Ovary (tissue), 9 donors: ENCODE results near the gene TRRAP. TPM values are rescaled to one million over a fixed set of nuclear protein-coding genes. Genes with fewer than 3 reads are reported as not detected.
A peak's percentile ranks its signal among the peaks of the same experiment; 100 is the strongest.

Source experiments
- DNase-seq, 5 donors: peaks; one replicate each; pipeline ENCODE4 v3.0.0-alpha.2; 2019 to 2020
- H3K27ac ChIP-seq, 2 donors: fragments of 200-600 bp; one replicate each; pipeline versions ENCODE4 v1.5.1 to v1.8.0; 2019 to 2022
- H3K27me3 ChIP-seq: fragments of 200-600 bp; one replicate; pipeline ENCODE4 v1.8.0; 2022
- H3K36me3 ChIP-seq: fragments of 200-600 bp; sonication (generic); one replicate; pipeline ENCODE4 v1.5.1; 2019
- H3K4me1 ChIP-seq: one replicate; pipeline ENCODE4 v1.8.1; 2013; ENCODE audit warnings: mild to moderate bottlenecking, moderate library complexity; ENCODE audit not compliant: insufficient read depth
- H3K4me3 ChIP-seq: fragments of 200-600 bp; sonication (generic); one replicate; pipeline ENCODE4 v1.5.1; 2017
- H3K9me3 ChIP-seq, 2 donors: fragments of 200-600 bp in 1 of 2; sonication (generic) in 1 of 2; one replicate each; pipeline versions ENCODE4 v1.5.1 to v1.8.1; 2013 to 2019; ENCODE audit warnings: mild to moderate bottlenecking in 1 of 2, moderate library complexity in 1 of 2
- EP300 ChIP-seq: sonication (generic); formaldehyde crosslinking; IDR thresholded peaks from one replicate; pipeline ENCODE4 v1.6.1; 2017; ENCODE audit warnings: antibody characterized with exemption
- POLR2A ChIP-seq: fragments of 450-650 bp; IDR thresholded peaks from one replicate; pipeline ENCODE4 v1.6.1; 2017; ENCODE audit warnings: antibody characterized with exemption, mild to moderate bottlenecking, moderate library complexity
- WGBS, 3 donors: extraction: QIAGEN DNeasy Blood & Tissue Kit in 1 of 3; methylation state at CpG; one replicate each; pipeline versions ENCODE4 v1.1.5 to v1.1.7; 2013 to 2017; 5-methylcytosine and 5-hydroxymethylcytosine counted together
- intact Hi-C, 4 donors: fragments of 100-400 bp; cut with DNase I; formaldehyde crosslinking; loops; one replicate each; pipeline versions ENCODE4 v1.11.0 to v1.15.1; 2022 to 2023
- polyA plus RNA-seq, 2 donors: library from polyadenylated mRNA; stranded (reverse); fragments of 200-250 nt in 1 of 2; fragments of 350-450 nt in 1 of 2; fragmentation: Illumina TruSeq in 1 of 2; extraction: RNeasy Lipid Tissue Mini Kit (QIAGEN cat#74804) in 1 of 2; gene quantifications; one replicate each; pipeline ENCODE4 v1.2.3, GENCODE V29; 2013 to 2014
- total RNA-seq, 7 donors: library from RNA; depleted of rRNA in 2 of 7; stranded (reverse); fragments of >200 nt in 2 of 7; fragmentation: NEBNext Ultra II Directional in 3 of 7; extraction: Animal tissue kit (Norgen Biotek cat#: 25700) in 3 of 7; gene quantifications; one replicate each; pipeline versions ENCODE4 v1.1.0 to v1.2.4, GENCODE V29; 2016 to 2023
- TF ChIP-seq, protein P1 (sequence below), 3 donors: fragments of 450-650 bp in 2 of 3; fragments of 200-600 bp in 1 of 3; IDR thresholded peaks; one replicate each; pipeline versions ENCODE4 v1.5.1 to v1.8.0; 2016 to 2022; ENCODE audit warnings: antibody characterized with exemption in 3 of 3, mild to moderate bottlenecking in 1 of 3
- donor health status: DM: no; HTN: no; CAD: no; lungs with moderate emphysema.
- donor health status: DM: no; HTN: no; CAD: no.
- donor health status: Bipolar disorder and iron deficiency.
- donor health status: DM: yes; HTN: yes; CAD: no.
- donor health status: DM: no; HTN: no; CAD: no.
- donor health status: DM: yes; HTN: yes; CAD: no.

Gene TRRAP
- total and polyA plus RNA-seq, 9 donors: 15.9 to 47.9 (median 36.6) TPM

DNA sequence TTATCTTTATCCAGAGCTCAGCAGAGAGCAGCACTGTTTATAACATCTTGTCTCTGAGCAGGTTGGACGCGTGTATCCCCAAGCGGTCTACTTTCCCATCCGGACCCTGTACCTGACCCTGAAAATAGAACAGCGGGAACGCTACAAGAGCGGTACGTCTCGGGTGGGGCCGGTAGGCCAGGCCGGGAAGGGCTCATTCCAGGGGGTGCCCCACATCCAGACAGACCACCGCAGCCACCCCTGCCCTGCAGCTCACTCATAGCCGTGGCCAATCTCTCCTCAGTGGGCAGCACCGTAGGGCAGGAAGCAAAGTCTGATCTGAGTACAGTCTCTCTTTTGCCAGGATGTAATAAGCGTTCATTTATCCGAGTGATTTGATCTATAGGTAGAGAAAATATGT, 113.7 kb downstream of the TRRAP start:
- Histone ChIP-seq H3K27me3 (no peaks in the 10 kb centered on the region), H3K36me3 (no peaks in the 10 kb centered on the region), H3K4me3 (no peak overlapping the region), H3K9me3 (no peaks in the 10 kb centered on the region), H3K27ac (no peak overlapping the region), H3K4me1 (no peaks in the 10 kb centered on the region)
- intact Hi-C loops: no loop called here
- 89 to 92% (median 91%) methylated on average over 16 of the region's 16 CpGs for WGBS, 3 donors
- TF ChIP-seq, protein P1, sequence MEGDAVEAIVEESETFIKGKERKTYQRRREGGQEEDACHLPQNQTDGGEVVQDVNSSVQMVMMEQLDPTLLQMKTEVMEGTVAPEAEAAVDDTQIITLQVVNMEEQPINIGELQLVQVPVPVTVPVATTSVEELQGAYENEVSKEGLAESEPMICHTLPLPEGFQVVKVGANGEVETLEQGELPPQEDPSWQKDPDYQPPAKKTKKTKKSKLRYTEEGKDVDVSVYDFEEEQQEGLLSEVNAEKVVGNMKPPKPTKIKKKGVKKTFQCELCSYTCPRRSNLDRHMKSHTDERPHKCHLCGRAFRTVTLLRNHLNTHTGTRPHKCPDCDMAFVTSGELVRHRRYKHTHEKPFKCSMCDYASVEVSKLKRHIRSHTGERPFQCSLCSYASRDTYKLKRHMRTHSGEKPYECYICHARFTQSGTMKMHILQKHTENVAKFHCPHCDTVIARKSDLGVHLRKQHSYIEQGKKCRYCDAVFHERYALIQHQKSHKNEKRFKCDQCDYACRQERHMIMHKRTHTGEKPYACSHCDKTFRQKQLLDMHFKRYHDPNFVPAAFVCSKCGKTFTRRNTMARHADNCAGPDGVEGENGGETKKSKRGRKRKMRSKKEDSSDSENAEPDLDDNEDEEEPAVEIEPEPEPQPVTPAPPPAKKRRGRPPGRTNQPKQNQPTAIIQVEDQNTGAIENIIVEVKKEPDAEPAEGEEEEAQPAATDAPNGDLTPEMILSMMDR (IDR thresholded peaks at IDR 0.05): no peak
- peak in 1 of 5 donors; percentile 8 for DNase-seq

DNA sequence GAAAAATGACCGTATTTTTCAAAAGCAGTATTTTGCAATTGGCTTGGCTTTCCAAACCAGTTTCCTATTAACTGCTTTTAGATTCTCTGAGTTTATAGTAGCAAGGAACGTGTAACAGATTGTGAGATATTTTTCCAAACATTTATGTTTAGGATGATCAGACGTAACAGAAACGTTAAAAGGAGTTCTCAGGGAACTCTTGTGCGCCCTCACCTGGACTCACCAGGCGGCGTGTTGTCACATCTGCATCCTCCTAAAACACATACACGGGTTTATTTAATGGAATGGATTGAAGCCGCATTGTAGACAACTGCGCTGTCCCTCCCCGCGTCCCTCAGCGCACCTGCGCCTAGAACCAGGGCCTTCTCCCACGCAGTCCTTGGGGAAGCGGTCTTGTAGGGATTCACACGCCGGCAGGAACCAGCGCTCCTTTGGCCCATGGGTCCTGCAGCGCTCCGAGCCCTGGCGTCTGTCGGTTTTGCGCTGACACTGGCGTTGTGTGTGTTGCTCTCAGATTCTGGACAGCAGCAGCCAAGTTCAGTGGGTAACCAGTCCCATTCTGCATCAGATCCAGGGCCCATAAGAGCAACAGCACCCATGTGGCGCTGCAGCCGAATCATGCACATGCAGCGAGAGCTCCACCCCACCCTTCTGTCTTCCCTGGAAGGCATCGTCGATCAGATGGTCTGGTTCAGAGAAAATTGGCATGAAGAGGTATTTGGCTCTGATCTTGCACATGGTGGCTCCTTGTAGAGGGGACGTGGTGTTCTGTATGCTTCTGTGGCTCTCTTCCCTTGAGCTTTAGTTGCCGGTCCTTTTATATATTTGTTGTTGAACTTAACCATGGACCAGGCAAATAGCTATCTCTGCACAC, 114.9 kb downstream of the TRRAP start:
- H3K9me3 ChIP-seq: no peaks in the 10 kb centered on the region
- H3K27me3 ChIP-seq: no peaks in the 10 kb centered on the region
- TF ChIP-seq, protein P1 (IDR thresholded peaks at IDR 0.05): no peak
- TF ChIP-seq POLR2A: no peak
- no peak for TF ChIP-seq EP300
- H3K4me3 ChIP-seq: no peak overlapping the region
- 89 to 90% (median 90%) methylated on average over 32 of the region's 32 CpGs for WGBS, 3 donors
- no peak overlapping the region for H3K27ac ChIP-seq
- H3K36me3 ChIP-seq: no peaks in the 10 kb centered on the region
- peak in 1 of 5 donors; percentile 7 for DNase-seq
- H3K4me1 ChIP-seq: no peaks in the 10 kb centered on the region
- intact Hi-C loops: no loop called here

DNA sequence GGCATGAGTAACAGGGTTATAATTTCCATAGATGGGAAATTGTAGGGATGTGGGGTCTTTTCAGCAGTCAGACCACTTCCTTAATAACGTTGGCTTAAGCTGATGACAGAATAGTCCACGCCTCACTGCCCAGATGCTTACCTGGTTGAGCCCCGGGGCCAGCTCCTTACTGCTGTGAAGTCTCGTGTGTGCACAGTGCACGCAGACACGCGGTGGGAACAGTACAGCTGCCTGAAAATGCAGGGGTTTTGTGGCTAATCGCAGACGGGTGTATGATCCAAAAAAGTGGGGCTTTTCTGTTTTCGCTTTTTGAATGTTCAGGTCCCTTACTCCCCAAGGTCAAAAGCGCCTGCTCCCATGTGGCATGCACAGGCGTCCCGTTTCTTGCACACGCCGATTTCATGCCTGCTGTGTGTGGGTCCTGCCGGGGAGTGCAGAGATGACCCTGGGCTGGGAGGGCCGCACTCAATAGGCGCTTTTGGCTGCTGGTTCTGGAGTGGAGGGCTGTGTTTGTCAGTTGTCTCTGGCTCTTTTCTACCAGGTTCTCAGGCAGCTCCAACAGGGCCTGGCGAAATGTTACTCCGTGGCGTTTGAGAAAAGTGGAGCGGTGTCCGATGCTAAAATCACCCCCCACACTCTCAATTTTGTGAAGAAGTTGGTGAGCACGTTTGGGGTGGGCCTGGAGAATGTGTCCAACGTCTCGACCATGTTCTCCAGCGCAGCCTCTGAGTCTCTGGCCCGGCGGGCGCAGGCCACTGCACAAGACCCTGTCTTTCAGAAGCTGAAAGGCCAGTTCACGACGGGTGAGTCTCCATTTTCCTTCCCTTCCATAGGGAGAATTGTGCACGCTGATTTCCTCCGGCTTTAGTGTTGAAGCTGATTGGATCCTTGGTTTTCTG, 116.0 kb downstream of the TRRAP start:
- TF ChIP-seq POLR2A (no peak), EP300 (no peak)
- TF ChIP-seq, protein P1 (IDR thresholded peaks at IDR 0.05): no peak
- no peak overlapping the region for H3K27ac ChIP-seq
- H3K4me3 ChIP-seq: no peak overlapping the region
- intact Hi-C loops: no loop called here
- H3K27me3 ChIP-seq: no peaks in the 10 kb centered on the region
- H3K4me1 ChIP-seq: no peaks in the 10 kb centered on the region
- H3K9me3 ChIP-seq: no peaks in the 10 kb centered on the region
- 91 to 92% (median 92%) methylated on average over 34 of the region's 34 CpGs for WGBS, 3 donors
- no peaks in the 10 kb centered on the region for H3K36me3 ChIP-seq
- peak in 1 of 5 donors; percentile 9 for DNase-seq

- intact Hi-C loops: no loop called here
- peak in 1 of 5 donors; percentile 14 for DNase-seq
- no peaks in the 10 kb centered on the region for H3K4me1 ChIP-seq
- no peaks in the 10 kb centered on the region for H3K36me3 ChIP-seq
- H3K27me3 ChIP-seq: no peaks in the 10 kb centered on the region
- H3K4me3 ChIP-seq: no peak overlapping the region
- WGBS, 3 donors: 92 to 94% (median 94%) methylated on average over 13 of the region's 13 CpGs
- TF ChIP-seq, protein P1 (IDR thresholded peaks at IDR 0.05): no peak
- TF ChIP-seq EP300 (no peak), POLR2A (no peak)
- no peak overlapping the region for H3K27ac ChIP-seq
- H3K9me3 ChIP-seq: no peaks in the 10 kb centered on the region
Observed at GRCh38 chr7:98995111-98995510, 116.8 kb downstream of the TRRAP start.
